CD4-positive, alpha-beta T cell (primary cell): Measurements from ENCODE around the gene IKBKG. TPM values are rescaled to one million over a fixed set of nuclear protein-coding genes. Genes with fewer than 3 reads are reported as not detected.

Experiments used
- ATAC-seq: fragments of 200-7000 bp; cut with Tn5 transposase; one replicate; pipeline ENCODE4 v1.10.0; 2022; ENCODE audit warnings: mild to moderate bottlenecking; ENCODE audit not compliant: poor library complexity
- CTCF ChIA-PET: fragments of 350-600 bp; sonication (Branson Sonifier 250); formaldehyde crosslinking; loops from one replicate; lab custom pipeline; 2021; ENCODE audit warnings: antibody characterized with exemption, inconsistent platforms; lab: Charles Lee
- POLR2A ChIA-PET: fragments of 350-600 bp; sonication (Branson Sonifier 250); formaldehyde crosslinking; loops from one replicate; lab custom pipeline; 2021; ENCODE audit warnings: antibody characterized with exemption, inconsistent platforms; lab: Charles Lee
- DNase-seq, 14 experiments: peaks; one replicate each; pipeline ENCODE4 v3.0.0-alpha.2; 2013 to 2020; ENCODE audit warnings: mixed read lengths in 2 of 14
- H3K27ac ChIP-seq, 2 donors: one replicate each; pipeline versions ENCODE4 v1.5.1 to v1.7.0; 2013; ENCODE audit warnings: low read length in 2 of 2, low read depth in 1 of 2, mild to moderate bottlenecking in 1 of 2
- H3K27me3 ChIP-seq, 2 experiments: 1 replicate in 1 of 2; 2 replicates in 1 of 2; pipeline versions ENCODE4 v1.6.1 to v1.7.0; 2013; ENCODE audit warnings: low read length in 2 of 2, control low read depth in 1 of 2, mild to moderate bottlenecking in 1 of 2, moderate library complexity in 1 of 2; ENCODE audit not compliant: insufficient read depth in 2 of 2, control insufficient read depth in 1 of 2
- H3K36me3 ChIP-seq: one replicate; pipeline ENCODE4 v1.6.1; 2013; ENCODE audit warnings: low read length, control low read depth; ENCODE audit not compliant: insufficient read depth
- H3K4me1 ChIP-seq: one replicate; pipeline ENCODE4 v1.6.1; 2013; ENCODE audit warnings: low read length, control low read depth; ENCODE audit not compliant: insufficient read depth
- H3K4me3 ChIP-seq: one replicate; pipeline ENCODE4 v1.5.1; 2013; ENCODE audit warnings: mild to moderate bottlenecking, low read length, moderate library complexity
- H3K9me3 ChIP-seq, 2 experiments: 1 replicate in 1 of 2; 2 replicates in 1 of 2; pipeline versions ENCODE4 v1.6.1 to v1.7.0; 2013; ENCODE audit warnings: low read length in 2 of 2, mild to moderate bottlenecking in 2 of 2, control low read depth in 1 of 2, moderate library complexity in 1 of 2; ENCODE audit not compliant: control insufficient read depth in 1 of 2, insufficient read depth in 1 of 2
- H3K27ac Mint-ChIP-seq: one replicate; pipeline ENCODE4 v1.8.0; 2020; ENCODE audit warnings: mixed read lengths
- H3K27me3 Mint-ChIP-seq: one replicate; pipeline ENCODE4 v1.8.0; 2021; ENCODE audit warnings: mixed read lengths
- H3K36me3 Mint-ChIP-seq: one replicate; pipeline ENCODE4 v1.8.0; 2021; ENCODE audit warnings: low read depth, mixed read lengths
- H3K4me1 Mint-ChIP-seq: one replicate; pipeline ENCODE4 v1.8.0; 2021; ENCODE audit warnings: low read depth, mixed read lengths
- H3K4me3 Mint-ChIP-seq: one replicate; pipeline ENCODE4 v1.8.0; 2020; ENCODE audit warnings: mild to moderate bottlenecking, mixed read lengths
- H3K9me3 Mint-ChIP-seq: one replicate; pipeline ENCODE4 v1.8.0; 2020; ENCODE audit warnings: mixed read lengths
- CTCF ChIP-seq: fragments of 200-600 bp; IDR thresholded peaks from one replicate; pipeline ENCODE4 v1.8.0; 2022; ENCODE audit warnings: antibody characterized with exemption, mild to moderate bottlenecking
- intact Hi-C, 2 experiments: fragments of 100-400 bp; cut with DNase I in 1 of 2; cut with micrococcal nuclease in 1 of 2; formaldehyde crosslinking; loops; one replicate each; pipeline versions ENCODE4 v1.15.1 to v1.9.0; 2023 to 2025; cut with DNase I, micrococcal nuclease
- total RNA-seq, 174 experiments: library from RNA in 2 of 174; stranded (reverse) in 2 of 174; gene quantifications; one replicate each; pipeline ENCODE4 v1.2.3 and lab custom pipeline; 2021 to 2026

The IKBKG gene
- total RNA-seq, 2 experiments from 2014 or later: 26.2 to 27.2 TPM

GRCh38 chrX:154595559-154596249, 48.3 kb downstream of the IKBKG start:
- Mint-ChIP-seq H3K4me3 (no peak overlapping the region), H3K27me3 (no peaks in the 10 kb centered on the region), H3K9me3 (no peaks in the 10 kb centered on the region), H3K27ac (no peak overlapping the region), H3K4me1 (no peaks in the 10 kb centered on the region), H3K36me3 (no peaks in the 10 kb centered on the region)
- ChIA-PET CTCF (no interaction called here), POLR2A (no interaction called here)
- H3K27me3 ChIP-seq: peaks cover 0 to 2% of the 10 kb centered on the region in 2 experiments
- no peak overlapping the region for H3K4me3 ChIP-seq
- DNase-seq: no peak
- H3K36me3 ChIP-seq: no peaks in the 10 kb centered on the region
- no peak for ATAC-seq
- no peak overlapping the region for H3K27ac ChIP-seq
- intact Hi-C loops: no loop called here
- no peak for TF ChIP-seq CTCF
- H3K9me3 ChIP-seq: no peaks in the 10 kb centered on the region
- H3K4me1 ChIP-seq: no peaks in the 10 kb centered on the region

- no peaks in the 10 kb centered on the region for H3K27me3 Mint-ChIP-seq
- TF ChIP-seq CTCF: no peak
- no peaks in the 10 kb centered on the region for H3K4me1 ChIP-seq
- DNase-seq: peak in 2 of 14 experiments; percentile 7 to 32
- no peaks in the 10 kb centered on the region for H3K36me3 Mint-ChIP-seq
- no peaks in the 10 kb centered on the region for H3K9me3 ChIP-seq
- no peak overlapping the region for H3K27ac Mint-ChIP-seq
- intact Hi-C loops: no loop called here
- no peaks in the 10 kb centered on the region for H3K36me3 ChIP-seq
- H3K4me3 ChIP-seq: no peak overlapping the region
- CTCF ChIA-PET: no interaction called here
- H3K4me1 Mint-ChIP-seq: no peaks in the 10 kb centered on the region
- H3K27ac ChIP-seq: no peak overlapping the region
- peaks cover 0 to 2% of the 10 kb centered on the region in 2 experiments for H3K27me3 ChIP-seq
- POLR2A ChIA-PET: no interaction called here
- H3K9me3 Mint-ChIP-seq: no peaks in the 10 kb centered on the region
- H3K4me3 Mint-ChIP-seq: no peak overlapping the region
- ATAC-seq: no peak
Observed at GRCh38 chrX:154596290-154596929, 49.0 kb downstream of the IKBKG start.

- Mint-ChIP-seq H3K36me3 (no peaks in the 10 kb centered on the region), H3K4me3 (no peak overlapping the region), H3K9me3 (no peaks in the 10 kb centered on the region), H3K4me1 (no peaks in the 10 kb centered on the region), H3K27ac (no peak overlapping the region), H3K27me3 (no peaks in the 10 kb centered on the region)
- Histone ChIP-seq H3K36me3 (no peaks in the 10 kb centered on the region), H3K27ac (no peak overlapping the region), H3K27me3 (peaks cover 0 to 2% of the 10 kb centered on the region in 2 experiments), H3K4me1 (no peaks in the 10 kb centered on the region), H3K9me3 (no peaks in the 10 kb centered on the region), H3K4me3 (no peak overlapping the region)
- TF ChIP-seq CTCF: no peak
- intact Hi-C loops: no loop called here
- CTCF ChIA-PET: no interaction called here
- DNase-seq (no peak), ATAC-seq (no peak)
- POLR2A ChIA-PET: no interaction called here
Observed at GRCh38 chrX:154597221-154597620, 49.8 kb downstream of the IKBKG start.
